RPMI8226 (cell line): Measurements from ENCODE around the gene NUTM2A.
"Not testable (repeated sequence)": the region's sequence is repeated elsewhere in the genome, so short reads cannot be mapped to it uniquely, and the experiment has no call there.

Source experiments
- DNase-seq: peaks from one replicate; pipeline ENCODE4 v3.0.0-alpha.2; 2015

Gene NUTM2A, protein sequence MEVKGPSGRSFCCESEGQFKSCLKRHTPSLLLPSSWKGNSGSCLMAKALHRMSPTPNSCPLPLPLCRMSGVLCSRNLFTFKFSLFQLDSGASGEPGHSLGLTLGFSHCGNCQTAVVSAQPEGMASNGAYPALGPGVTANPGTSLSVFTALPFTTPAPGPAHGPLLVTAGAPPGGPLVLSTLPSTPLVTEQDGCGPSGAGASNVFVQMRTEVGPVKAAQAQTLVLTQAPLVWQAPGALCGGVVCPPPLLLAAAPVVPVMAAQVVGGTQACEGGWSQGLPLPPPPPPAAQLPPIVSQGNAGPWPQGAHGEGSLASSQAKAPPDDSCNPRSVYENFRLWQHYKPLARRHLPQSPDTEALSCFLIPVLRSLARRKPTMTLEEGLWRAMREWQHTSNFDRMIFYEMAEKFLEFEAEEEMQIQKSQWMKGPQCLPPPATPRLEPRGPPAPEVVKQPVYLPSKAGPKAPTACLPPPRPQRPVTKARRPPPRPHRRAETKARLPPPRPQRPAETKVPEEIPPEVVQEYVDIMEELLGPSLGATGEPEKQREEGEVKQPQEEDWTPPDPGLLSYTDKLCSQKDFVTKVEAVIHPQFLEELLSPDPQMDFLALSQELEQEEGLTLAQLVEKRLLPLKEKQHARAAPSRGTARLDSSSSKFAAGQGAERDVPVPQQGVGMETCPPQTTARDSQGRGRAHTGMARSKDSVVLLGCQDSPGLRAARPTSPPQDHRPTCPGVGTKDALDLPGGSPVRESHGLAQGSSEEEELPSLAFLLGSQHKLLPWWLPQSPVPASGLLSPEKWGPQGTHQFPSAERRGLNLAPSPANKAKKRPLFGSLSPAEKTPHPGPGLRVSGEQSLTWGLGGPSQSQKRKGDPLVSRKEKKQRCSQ

DNA sequence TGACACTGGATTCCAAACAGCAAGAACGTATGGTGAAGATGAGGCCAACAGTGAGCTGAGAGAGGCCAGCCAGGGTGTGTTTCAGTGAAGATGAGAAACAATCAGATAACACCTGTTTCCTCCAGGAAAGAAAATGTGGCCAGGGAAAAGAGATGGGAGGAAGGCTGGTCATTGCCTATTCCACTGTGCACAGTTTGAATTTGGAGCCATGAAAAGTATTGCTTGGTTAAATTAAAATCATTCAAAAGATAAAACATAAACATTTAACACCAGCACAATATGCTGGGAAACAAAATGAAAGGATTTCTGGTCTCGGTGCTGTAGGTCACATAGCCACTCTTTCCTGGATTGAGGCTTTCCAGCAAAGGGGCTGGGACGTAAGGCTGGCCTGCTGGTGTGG is at the start of gene NUTM2A:
Gene NUTM2A (plus strand): TSS at position 301 of the 400 bp plus-strand sequence. CDS start 383 bp downstream, outside the sequence.
- not testable (repeated sequence) for DNase-seq

DNA sequence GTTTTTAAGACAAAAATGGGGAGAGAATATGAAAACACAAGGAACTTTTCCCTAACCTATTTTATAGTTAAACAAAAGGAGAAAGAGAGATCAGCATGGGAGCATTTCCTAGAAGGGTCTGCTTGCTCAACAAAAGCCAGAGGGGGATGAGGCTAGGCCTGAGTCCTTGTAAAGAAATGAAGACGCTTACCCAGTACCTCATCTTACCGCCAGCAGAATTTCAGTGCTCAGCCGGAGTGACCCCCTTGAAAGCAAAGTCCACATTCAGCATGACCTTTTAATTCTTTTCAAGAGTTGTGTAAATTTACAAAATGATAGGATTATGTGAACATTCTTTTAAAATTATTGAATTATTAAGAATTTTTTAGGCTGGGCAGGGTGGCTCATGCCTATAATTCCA is 47.7 kb upstream of the NUTM2A start:
- DNase-seq: not testable (repeated sequence)

DNA sequence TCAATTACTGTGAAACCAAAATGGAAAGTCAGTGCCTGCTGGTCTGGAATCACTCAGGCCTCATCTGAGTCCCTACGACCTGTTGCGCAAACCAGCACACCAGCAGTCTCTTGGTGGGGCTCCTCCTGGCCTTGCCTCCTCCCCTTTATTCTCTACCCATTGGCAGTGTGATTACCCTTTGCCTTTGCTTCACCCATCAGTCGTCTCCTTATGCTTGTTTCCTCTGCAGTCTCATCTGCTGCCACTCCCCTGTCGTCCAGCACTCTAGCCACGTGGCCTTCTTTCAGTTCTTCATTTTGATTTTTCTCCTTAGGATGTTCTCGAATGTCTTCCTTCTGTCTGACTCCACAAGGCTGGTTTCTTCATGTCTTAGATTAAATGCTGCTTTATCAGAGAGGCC is 40.8 kb upstream of the NUTM2A start:
- peak; percentile 5 for DNase-seq

DNA sequence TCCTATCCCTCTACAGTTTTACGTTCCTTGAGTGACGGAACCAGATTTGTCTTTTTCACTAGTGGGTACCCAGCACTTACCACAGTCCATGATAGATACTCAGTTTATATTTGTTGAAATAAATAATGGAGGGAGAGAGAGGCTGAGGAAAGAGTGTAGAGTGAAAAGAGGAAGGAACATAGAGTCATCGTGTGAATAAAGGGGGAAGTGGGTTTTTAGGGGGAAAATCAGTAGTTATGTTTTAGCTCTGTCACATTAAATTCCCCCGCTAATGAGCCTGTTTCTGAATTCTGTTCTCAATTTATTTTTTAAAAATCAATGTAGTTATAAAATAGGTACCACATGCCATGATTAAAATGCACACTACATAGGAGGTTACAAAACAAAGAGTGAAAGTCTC is 39.2 kb upstream of the NUTM2A start:
- DNase-seq: not testable (repeated sequence)

DNA sequence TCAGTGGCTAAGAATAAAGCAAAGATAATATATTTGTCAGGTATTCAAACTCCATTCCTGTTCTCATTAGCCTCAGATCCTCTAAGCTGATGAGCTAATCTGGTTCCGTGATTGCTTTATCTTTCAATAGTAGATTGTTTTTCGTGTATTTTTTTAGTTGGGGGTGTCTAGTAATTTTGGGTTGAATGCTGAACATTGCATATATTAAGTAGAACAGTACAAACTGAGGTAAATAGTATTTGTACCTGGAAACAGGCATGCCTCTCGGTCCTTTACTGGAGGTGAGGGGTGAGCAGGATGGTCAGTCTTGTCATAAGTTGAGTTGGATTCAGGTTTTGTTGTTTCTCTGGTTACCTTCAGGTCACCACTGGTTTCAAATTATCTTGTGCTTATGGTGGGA is 37.7 kb upstream of the NUTM2A start:
- not testable (repeated sequence) for DNase-seq

DNA sequence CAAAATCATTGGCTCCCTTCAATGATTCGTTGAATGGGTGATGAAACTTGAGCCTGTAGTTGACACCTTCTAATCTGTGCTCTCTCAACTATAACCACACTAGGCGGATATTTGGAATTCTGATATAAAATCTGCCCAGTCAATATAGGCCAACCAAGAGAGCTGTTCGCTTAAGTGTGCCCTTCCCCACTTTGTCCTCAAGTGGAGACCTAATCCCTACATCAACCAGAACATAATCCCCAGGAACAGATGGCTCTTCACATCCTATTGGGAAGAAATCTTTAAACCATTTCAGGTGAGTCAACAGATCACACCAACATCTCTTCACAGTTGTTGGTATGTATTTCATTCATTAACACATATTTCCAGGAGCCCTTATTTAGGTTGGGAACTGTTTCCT is 33.4 kb upstream of the NUTM2A start:
- DNase-seq: not testable (repeated sequence)

DNA sequence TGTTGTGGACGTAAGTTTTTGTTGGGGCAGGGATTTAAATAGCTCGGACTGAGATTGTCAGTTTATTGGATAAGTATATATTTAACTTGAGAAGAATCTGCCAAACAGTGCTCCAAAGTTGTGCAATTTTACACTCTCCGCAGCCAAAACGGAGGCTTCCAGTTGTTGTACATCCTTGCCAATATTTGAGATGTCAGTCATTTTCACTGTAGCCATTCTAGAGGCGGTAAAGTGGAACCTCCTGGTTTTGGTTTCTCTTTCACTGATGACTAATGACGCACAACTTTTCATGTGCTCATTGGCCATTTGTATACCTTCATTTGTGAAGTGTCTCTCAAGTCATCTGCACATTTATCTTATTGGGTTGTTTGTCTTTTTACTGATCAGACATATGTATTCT is 24.3 kb upstream of the NUTM2A start:
- not testable (repeated sequence) for DNase-seq

DNA sequence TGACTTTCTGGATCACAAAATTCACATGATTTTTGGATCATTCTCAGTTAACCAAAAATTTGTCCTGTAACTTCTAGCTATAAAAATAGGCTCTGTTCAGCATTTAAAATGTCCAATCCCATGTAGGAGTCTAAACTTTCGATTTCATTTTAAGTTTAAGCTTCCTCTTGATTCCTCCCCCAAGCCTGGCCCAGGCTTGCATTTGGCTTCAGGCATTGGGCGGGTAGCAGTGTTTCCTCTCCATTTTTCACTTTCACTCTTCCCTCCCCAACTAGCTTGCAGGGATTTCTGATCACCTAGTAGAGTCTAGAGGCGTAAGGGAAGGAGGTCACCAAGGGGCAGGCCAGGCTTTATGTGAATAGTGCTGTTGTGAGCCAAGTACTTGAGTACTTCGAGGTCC is 20.4 kb upstream of the NUTM2A start:
- DNase-seq: not testable (repeated sequence)

DNA sequence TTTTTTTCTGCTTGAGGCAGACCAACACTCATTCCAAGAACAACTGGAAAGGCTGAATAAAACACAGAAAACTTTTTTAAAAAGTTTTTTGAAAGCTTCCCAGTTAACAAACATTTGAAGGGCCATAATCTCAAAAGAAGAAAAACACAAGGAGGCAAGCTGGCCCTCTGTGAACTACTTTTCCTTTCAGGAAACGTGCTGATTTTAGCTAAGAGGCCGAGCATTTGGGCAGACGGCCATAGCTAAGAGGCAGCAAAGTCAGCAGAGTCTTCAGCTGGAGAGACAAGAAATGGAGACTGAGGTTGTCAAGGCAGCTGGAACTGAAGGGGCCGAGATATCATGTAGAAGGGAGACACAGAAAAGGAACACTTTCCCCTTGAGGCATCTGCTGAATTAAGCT is 18.3 kb upstream of the NUTM2A start:
- not testable (repeated sequence) for DNase-seq

DNA sequence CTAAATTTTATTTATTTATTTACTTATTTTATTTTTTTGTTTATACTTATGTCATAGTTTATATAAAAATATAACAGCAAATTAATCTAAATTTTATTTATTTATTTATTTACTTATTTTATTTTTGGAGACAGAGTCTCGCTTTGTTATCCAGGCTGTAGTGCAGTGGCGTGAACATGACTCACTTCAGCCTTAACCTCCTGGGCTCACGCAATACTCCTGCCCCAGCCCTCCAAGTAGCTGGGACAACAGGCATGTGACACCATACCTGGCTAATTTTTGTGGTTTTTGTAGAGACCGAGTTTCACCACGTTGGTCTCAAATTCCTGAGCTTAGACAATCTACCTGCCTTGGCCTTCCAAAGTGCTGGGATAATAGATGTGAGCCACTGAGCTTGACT is 14.9 kb upstream of the NUTM2A start:
- not testable (repeated sequence) for DNase-seq

DNA sequence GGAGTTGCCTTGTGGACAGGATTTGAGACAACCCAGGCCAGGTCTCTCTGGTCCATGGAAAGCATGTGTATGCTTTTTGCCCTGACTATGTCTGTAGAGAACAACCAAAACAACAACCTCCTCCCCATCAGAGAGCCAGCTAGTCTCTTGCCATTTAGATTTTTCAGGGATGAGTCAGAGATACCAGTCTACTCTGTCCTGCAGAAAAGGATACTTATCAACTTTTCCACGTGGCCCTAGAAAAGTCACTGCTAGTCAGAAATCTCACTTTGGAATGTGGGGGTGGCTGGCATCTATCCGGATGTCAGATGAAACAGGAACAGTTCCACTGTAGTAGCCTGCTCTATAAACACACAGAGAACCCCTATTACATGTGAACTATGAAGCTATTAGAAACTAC is 13.4 kb upstream of the NUTM2A start:
- not testable (repeated sequence) for DNase-seq

DNA sequence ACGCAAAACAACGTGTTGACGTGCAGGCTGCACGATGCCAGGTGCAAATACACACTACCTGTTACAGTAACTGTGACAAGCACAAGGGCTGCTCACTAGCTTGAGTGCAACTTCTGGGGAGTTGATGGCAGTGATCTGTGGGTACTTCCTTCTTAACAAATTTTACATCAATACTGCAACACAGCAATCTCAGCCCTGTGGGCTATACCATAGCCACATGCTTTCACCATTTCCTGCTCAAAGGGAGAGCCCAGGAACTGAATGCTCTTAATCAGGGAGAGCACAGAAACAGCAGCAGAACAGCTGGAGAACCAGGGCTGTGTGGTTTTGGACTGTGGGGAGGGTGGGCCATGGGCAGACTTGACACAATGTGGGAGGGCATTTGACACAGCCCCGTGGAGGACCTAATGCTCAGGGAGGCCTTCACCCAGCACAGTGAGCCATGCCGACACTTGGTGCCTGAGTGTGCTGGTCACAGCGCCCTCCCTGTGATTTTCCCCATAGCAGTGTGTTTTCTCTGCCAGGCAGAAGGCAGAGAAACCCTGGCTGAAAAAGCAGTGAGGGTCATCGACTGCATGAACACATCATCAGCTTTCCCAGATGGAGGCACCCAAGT is 12.0 kb upstream of the NUTM2A start:
- DNase-seq: not testable (repeated sequence)

DNA sequence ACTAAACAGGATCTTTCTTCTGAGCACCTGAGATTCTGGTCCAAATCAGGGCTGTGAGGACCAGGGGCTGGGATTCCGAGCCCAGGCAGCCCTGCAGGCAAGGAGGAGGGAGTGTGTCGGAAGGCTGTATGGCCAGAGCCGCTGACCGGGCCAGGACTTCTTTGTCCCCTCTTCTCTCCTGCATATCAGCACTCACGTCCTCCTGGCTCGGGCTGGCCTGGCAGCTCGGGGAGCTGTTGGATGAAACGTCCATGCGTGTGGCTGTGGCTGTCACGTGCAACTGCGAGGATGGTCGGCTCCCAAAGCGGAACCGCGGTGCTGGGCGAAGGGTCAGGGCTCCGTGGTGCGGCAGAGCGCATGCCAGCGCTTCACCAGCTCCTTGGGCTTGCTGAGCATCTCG is 11.4 kb upstream of the NUTM2A start:
- not testable (repeated sequence) for DNase-seq

DNA sequence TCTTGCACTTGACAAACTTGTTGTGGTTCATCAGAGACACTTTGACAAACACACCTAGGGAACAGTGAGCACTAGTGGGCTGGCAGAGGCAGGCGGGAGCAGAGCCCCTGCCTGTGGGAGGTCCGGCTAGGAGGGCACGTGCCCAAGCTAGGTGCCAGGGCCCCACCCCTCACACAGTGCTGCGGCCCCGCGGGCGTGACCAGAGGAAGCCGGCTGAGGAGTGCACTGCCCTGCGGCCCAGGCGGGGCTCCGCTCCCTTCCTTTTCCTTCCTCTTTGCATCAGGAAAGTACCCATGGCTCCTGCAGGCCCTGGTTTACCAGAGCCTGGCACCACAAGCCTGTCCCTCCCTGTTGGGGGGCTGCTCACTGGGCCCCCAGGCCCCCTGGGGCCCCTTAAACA is 9.1 kb upstream of the NUTM2A start:
- DNase-seq: not testable (repeated sequence)

DNA sequence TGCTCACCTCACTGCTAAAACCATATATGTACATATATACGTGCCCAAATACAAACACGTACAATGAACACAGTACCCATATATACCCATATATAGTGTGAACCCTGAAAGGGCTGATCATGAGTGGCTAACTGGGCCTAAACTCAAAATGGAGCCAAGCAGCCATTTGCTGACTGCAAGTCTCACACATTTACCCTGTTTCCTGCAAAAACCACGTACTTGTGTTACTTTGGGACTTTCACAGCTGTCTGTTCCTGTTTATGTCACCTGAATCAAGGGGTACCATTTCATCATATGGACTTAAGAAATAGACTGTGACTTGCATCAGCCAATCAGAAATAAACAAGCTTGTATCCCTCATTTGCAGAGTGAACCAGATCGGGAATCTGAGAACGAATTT is 5.9 kb upstream of the NUTM2A start:
- not testable (repeated sequence) for DNase-seq

DNA sequence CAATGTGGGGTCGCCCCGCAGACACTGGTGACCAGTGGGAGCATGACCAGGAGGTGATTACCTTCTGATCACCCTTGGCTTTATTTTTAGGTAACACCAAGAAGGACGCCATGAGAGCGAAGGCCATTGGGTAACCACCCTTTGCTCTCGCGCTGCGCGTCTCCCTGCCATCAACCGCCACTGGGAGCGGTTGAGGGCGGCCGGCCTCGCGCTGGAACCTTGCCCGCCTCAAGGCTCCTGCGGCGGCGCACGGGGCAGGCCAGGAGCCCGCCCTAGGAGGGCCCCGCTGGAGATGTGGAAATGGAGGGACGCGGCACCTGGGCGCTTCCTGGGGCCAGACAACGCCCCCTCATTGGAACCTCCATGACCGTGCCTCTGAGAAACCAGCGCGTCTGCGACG is 2.5 kb upstream of the NUTM2A start:
- not testable (repeated sequence) for DNase-seq

DNA sequence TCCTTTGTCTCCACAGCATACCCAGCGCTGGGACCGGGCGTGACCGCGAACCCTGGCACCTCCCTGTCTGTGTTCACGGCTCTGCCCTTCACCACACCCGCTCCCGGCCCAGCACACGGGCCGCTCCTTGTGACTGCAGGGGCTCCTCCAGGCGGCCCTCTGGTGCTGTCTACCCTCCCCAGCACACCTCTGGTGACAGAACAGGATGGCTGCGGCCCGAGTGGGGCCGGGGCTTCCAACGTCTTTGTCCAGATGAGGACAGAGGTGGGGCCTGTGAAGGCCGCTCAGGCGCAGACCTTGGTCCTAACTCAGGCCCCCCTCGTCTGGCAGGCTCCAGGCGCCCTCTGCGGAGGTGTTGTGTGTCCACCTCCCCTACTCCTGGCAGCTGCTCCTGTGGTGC is 3.0 kb downstream of the NUTM2A start:
- DNase-seq: not testable (repeated sequence)

DNA sequence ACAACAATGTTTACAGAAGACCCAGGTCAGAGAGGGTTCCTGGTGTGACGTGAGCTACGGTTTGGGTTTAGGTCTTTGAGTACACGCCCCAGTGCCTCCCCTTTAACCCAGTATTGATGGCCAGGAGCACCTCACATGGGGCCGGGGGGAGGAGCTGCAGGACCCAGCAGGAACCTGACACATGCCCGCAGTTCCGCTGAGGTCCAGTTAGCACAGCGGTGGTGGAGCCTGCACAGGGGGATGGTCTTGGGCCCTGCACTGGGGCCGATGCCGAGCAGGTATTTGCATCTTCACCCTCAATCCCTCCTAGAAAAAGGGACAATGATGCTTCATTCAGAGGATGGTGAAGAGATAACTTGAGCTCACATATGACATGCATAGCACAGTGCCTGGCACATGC is 4.0 kb downstream of the NUTM2A start:
- not testable (repeated sequence) for DNase-seq

DNA sequence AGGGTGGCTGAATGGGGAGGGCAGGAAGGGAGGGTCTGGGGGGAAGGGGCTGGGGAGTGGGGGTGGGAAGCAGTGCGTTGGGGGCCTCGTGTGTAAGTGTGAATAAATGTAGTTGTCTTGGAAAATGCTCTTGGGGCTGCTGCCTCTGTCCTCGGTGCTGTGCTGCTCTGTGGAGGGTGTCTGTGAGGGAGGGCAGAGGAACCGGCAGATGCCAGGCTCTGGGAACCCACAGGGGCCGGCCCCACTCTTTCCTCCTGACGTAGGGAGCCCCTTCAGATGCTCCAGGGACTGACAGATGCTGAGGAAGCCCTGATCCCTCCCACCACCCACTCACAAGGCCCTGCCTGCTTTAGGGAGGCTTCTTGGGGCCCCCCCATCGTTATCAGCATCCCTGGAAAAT is 9.6 kb downstream of the NUTM2A start:
- not testable (repeated sequence) for DNase-seq

DNA sequence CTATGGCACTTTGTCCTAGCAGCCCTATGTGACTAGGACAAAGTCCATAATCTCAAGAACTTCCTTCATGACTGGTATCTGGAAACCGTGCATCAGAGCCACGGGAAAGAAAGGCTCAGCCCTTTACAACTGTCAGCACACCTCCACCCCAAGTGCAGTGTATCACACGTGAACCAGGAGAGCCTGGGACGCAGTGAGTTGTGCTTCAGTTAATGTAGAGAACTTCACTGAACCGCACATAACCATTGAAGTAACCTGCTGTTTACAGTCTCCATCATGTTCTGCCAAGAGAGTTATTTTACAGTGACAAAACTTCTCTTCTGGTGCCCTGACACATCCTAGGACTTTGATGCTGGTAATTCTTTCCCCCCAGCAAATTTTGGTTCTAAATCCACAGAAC is 12.0 kb downstream of the NUTM2A start:
- not testable (repeated sequence) for DNase-seq

DNA sequence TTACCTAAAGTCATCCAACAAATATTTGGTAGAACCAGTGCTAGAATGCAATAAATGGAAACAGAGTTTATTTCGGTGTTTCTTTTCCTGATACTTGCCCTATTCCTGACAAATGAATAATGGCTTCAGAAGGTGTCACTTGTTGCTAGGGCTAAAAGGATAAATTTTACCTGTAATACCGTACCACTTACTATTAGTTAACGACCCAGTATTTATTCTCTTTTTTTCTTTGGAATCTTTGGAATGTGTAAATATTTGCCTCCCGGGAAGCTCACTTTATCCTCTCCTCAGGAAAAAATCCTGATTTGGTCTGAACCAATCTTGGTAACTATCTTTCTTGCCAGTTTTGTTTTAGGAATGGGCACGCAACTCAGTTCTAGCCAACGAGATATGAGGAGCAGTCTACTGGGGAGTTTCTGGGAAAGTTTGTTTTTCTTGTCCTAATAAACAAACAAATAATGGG is 14.1 kb downstream of the NUTM2A start:
- not testable (repeated sequence) for DNase-seq

DNA sequence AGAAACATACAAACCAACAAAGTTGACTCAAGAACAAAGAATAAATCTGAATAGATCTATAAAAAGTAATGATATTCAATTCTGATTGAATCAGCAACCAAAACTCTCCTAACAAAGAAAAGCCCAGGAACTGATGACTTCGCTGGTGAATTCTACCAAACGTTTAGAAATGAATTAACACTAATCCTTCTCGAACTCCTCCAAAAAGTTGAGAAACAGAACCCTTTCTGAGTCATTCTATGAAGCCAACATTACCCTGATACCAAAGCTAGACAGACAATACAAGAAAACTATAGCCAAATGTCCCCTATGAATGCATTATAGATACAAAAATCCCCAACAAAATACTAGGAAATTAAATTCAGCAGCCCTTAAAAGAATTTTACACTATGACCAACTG is 16.9 kb downstream of the NUTM2A start:
- DNase-seq: not testable (repeated sequence)

DNA sequence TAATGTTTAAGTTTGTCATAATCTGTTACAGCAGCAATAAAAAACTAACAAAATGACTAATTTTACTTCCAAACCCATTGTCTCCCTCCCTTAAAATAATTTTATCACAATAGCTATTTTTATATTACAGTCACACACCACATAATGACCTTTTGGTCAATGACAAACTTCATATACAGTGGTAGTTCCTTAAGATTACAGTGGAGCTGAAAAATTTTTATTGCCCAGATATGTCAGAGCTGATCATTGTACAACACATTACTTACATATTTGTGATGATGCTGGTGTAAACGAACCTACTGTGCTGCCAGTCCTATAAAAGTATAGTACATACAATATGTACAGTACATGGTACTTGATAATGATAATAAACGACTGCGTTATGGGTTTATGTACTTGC is 22.1 kb downstream of the NUTM2A start:
- DNase-seq: not testable (repeated sequence)
